HG03025 (cell line): Measurements from ENCODE around the gene TCP11L2.
"Not testable (repeated sequence)": the region's sequence is repeated elsewhere in the genome, so short reads cannot be mapped to it uniquely, and the experiment has no call there.

Experiments
- ATAC-seq: cut with Tn5 transposase; IDR thresholded peaks from one replicate; pipeline ENCODE4 v1.9.1; 2021; ENCODE audit warnings: mild to moderate bottlenecking, moderate library complexity; ENCODE audit not compliant: unreplicated experiment, low FRiP score

TCP11L2 gene

GRCh38 chr12:106282457-106283097 lies 20.0 kb upstream of the TCP11L2 start:
- ATAC-seq, result peak; percentile 51

- ATAC-seq, result no peak
Observed at GRCh38 chr12:106284358-106285105, 18.0 kb upstream of the TCP11L2 start.

GRCh38 chr12:106285982-106286381 lies 16.6 kb upstream of the TCP11L2 start:
- ATAC-seq, result no peak

- not testable (repeated sequence) for ATAC-seq
Observed at GRCh38 chr12:106286576-106287162, 15.9 kb upstream of the TCP11L2 start.

- ATAC-seq, result no peak
Observed at GRCh38 chr12:106287364-106287763, 15.2 kb upstream of the TCP11L2 start.

GRCh38 chr12:106288101-106288493 lies 14.4 kb upstream of the TCP11L2 start:
- no peak for ATAC-seq

GRCh38 chr12:106288494-106289195 lies 13.9 kb upstream of the TCP11L2 start:
- ATAC-seq, result no peak

GRCh38 chr12:106289196-106289681 lies 13.3 kb upstream of the TCP11L2 start:
- no peak for ATAC-seq

GRCh38 chr12:106290666-106291065 lies 11.9 kb upstream of the TCP11L2 start:
- ATAC-seq, result no peak

GRCh38 chr12:106291342-106291741 lies 11.2 kb upstream of the TCP11L2 start:
- ATAC-seq, result no peak

- no peak for ATAC-seq
Observed at GRCh38 chr12:106292339-106292738, 10.2 kb upstream of the TCP11L2 start.

- ATAC-seq, result no peak
Observed at GRCh38 chr12:106296179-106296877, 6.2 kb upstream of the TCP11L2 start.

- ATAC-seq, result no peak
Observed at GRCh38 chr12:106297075-106297474, 5.5 kb upstream of the TCP11L2 start.

GRCh38 chr12:106297681-106298080 lies 4.9 kb upstream of the TCP11L2 start:
- no peak for ATAC-seq

- ATAC-seq, result no peak
Observed at GRCh38 chr12:106299202-106299774, 3.2 kb upstream of the TCP11L2 start.

GRCh38 chr12:106300761-106301160 lies 1.8 kb upstream of the TCP11L2 start:
- ATAC-seq, result no peak

- ATAC-seq, result no peak
Observed at GRCh38 chr12:106301241-106301610, 1.3 kb upstream of the TCP11L2 start.

- peak; percentile 51 for ATAC-seq
Observed at GRCh38 chr12:106301611-106302321, 767 bp upstream of the TCP11L2 start.

- ATAC-seq, result no peak
Observed at GRCh38 chr12:106303202-106303820, 778 bp downstream of the TCP11L2 start.
